Right renal cortex interstitium (tissue), 3 donors: ENCODE measurements around the gene ARMH1. TPM values are rescaled to one million over a fixed set of nuclear protein-coding genes. Genes with fewer than 3 reads are reported as not detected.
"Not testable (repeated sequence)": the region's sequence is repeated elsewhere in the genome, so short reads cannot be mapped to it uniquely, and the experiment has no call there.

Source experiments
- DNase-seq, 3 donors: peaks; one replicate each; pipeline ENCODE4 v3.0.0-alpha.2; 2013; ENCODE audit warnings: low read depth in 3 of 3, low spot score in 2 of 3
- polyA plus RNA-seq, 3 donors: library from polyadenylated mRNA; unstranded; fragments of 120-200 nt; gene quantifications; one replicate each; pipeline ENCODE4 v1.2.1, GENCODE V29; 2013; ENCODE audit not compliant: insufficient read length in 3 of 3

The ARMH1 gene
- polyA plus RNA-seq, 3 donors, result 2.9 to 8.6 (median 5.6) TPM

- no peak for DNase-seq
Measured at GRCh38 chr1:44720281-44720680, 45.8 kb downstream of the ARMH1 start.

- no peak for DNase-seq
Measured at GRCh38 chr1:44721485-44722361, 47.2 kb downstream of the ARMH1 start.

- DNase-seq, result no peak
Measured at GRCh38 chr1:44723064-44723463, 48.5 kb downstream of the ARMH1 start.

GRCh38 chr1:44723496-44724295 lies 49.2 kb downstream of the ARMH1 start:
- no peak for DNase-seq

- no peak for DNase-seq
Measured at GRCh38 chr1:44724296-44724954, 49.9 kb downstream of the ARMH1 start.

- no peak for DNase-seq
Measured at GRCh38 chr1:44724955-44725698, 50.6 kb downstream of the ARMH1 start.

- peak; percentile 95 to 96 (median 96) for DNase-seq
Measured at GRCh38 chr1:44730741-44731512, 56.4 kb downstream of the ARMH1 start, which contains the start of gene RNU5D-1. TSS of gene RNU5D-1 (minus strand) at chr1:44731170.

GRCh38 chr1:44733365-44733764 lies 58.9 kb downstream of the ARMH1 start:
- DNase-seq, result no peak

GRCh38 chr1:44733784-44734183 lies 59.3 kb downstream of the ARMH1 start:
- no peak for DNase-seq

- no peak for DNase-seq
Measured at GRCh38 chr1:44735992-44736391, 61.5 kb downstream of the ARMH1 start.

GRCh38 chr1:44738953-44739306 lies 64.4 kb downstream of the ARMH1 start:
- not testable (repeated sequence) for DNase-seq

GRCh38 chr1:44739307-44740178 lies 65.0 kb downstream of the ARMH1 start, which contains the start of gene KIF2C:
TSS of gene KIF2C (plus strand) at chr1:44739837. CDS start at chr1:44739933, 96 bp downstream.
- DNase-seq, result peak; percentile 94 to 95 (median 94)

- no peak for DNase-seq
Measured at GRCh38 chr1:44740179-44740617, 65.7 kb downstream of the ARMH1 start.

- DNase-seq, result no peak
Measured at GRCh38 chr1:44743211-44743610, 68.7 kb downstream of the ARMH1 start.

- no peak for DNase-seq
Measured at GRCh38 chr1:44747878-44748277, 73.4 kb downstream of the ARMH1 start.

GRCh38 chr1:44757420-44757819 lies 82.9 kb downstream of the ARMH1 start:
- DNase-seq, result no peak

GRCh38 chr1:44759077-44759476 lies 84.6 kb downstream of the ARMH1 start:
- no peak for DNase-seq

- DNase-seq, result no peak
Measured at GRCh38 chr1:44760876-44761275, 86.4 kb downstream of the ARMH1 start.

- DNase-seq, result not testable (repeated sequence)
Measured at GRCh38 chr1:44766421-44766820, 91.9 kb downstream of the ARMH1 start.
